NCI-H82 treated with DMSO at 0.1 percent for 48 hours (cell line): ENCODE results near the gene DPYSL3.
"Not testable (repeated sequence)": the region's sequence is repeated elsewhere in the genome, so short reads cannot be mapped to it uniquely, and the experiment has no call there.

Source experiments
- DNase-seq: peaks from one replicate; lab custom pipeline; 2025; ENCODE audit not compliant: unreplicated experiment; lab: John Stamatoyannopoulos, UW

The DPYSL3 gene

DNA sequence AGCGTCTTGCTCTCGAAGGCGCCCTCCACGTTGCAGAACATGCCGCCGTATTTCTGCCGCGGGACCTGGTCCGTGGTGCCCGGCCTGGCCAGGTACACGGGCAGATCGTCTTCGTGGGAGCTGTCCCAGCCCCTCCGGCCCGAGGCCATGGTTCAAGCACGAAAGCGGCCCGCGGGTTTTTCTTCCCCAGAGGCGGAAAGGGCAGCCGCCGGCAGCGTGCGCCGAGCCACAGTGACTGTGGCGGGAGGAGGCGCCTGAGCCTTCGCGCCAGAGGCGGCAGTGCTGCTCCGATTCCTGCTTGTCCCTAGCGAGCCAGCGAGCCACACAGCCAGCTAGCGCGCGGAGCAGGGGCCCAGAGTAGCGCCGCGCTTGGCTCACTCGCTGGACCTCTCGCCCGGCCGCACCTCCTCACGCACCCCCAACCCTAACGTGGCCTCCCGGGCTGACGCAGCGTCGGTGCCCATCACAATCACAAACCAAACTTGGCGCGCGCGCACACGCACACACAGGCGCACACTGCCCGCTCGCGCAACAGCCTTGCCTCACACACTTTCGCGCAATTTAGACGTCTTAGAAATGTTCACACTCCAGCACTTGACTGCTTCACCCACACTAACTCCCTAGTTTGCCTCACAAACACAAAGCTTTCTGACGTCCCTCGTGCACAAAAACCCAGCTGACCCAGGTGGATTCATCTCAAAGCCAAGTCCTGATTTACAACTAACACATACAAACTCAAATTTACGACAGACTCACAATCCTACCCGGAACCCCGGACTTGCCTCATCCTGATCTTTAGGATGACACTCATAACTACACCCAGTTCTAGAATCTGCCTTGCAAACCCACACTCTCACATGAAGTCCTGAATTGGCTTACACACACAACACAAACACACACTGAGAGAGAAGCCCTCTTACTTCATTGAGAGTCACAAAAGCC lies at the start of gene DPYSL3:
TSS of gene DPYSL3 (minus strand) at position 359 of the 942 bp plus-strand sequence. CDS start at position 149, 210 bp downstream.
- no peak for DNase-seq

DNA sequence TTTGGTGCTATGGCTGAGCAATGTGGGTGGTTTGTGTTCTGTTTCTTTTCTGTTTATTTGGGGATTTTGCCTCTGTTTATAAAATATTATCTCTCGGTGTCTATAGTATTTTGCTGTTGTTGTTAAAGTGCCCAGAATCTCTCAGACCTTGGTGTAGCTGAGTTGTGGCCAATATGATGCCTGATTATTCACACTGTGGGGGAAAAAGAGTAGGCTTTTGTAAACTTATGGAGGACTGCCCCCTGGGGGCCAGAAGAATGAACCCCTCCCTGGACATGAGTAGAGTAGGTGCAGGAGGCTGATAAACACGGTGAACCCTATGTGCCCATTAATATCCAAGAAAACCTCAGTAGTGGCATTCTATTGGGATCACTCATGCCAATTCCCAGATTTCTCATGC lies 49.0 kb upstream of the DPYSL3 start:
- peak; percentile 22 for DNase-seq

DNA sequence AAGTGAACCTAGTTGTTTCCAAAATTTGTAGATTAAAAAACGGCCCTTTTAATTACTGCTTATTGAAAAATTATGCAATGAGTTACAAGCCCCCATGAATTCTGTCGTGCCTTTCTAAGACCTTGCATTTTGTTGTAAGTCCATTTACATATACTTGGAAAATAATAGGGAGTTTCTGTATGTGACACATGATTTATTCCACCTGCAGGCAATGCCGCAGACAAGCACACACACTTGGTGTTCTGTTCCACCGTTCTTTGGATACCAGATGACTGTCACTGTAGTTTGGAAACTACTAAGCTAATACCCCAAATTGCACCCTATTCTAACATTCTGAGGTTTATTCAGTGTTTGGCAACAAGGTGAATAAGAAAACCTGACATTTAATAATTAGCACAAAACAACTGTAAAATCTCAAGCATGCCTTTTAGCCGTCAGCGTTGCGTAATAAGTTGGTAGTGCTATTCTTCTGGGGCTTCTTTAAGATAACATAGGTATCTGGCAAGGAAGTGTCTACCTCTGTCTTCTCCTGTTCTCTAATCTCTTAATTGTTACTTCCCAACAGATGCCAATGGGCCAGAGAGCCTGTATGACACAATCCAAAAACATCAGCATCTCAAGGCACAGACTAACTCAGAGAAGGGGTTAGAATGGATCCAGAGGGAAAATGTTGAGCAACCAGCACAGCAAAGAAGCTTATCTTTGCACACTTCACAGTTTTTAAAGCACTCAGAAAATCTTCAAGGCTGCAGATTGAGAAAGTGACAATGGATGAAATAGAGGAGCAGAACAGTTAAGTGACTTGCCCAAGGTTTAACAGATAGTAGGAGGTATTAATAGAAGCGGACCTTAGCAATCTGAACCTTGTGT lies 48.2 kb upstream of the DPYSL3 start:
- DNase-seq, result peak; percentile 18

DNA sequence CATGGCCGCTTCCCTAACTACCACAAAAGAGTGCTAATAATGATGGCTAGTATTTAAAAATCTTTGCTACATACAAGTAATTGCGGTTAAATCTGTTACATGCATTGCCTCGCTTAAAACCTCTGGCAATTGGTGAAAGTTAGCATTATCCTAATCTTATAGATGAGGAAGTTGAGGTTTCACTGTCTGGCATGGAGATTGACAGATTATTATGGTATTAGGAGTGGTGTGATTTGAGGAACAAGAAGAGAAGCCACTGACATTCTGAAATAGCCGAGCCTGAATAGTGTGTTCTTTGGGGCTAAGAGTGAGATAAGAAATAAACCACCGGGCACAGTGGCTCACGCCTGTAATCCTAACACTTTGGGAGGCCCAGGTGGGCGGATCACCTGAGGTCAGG lies 45.3 kb upstream of the DPYSL3 start:
- DNase-seq, result no peak

DNA sequence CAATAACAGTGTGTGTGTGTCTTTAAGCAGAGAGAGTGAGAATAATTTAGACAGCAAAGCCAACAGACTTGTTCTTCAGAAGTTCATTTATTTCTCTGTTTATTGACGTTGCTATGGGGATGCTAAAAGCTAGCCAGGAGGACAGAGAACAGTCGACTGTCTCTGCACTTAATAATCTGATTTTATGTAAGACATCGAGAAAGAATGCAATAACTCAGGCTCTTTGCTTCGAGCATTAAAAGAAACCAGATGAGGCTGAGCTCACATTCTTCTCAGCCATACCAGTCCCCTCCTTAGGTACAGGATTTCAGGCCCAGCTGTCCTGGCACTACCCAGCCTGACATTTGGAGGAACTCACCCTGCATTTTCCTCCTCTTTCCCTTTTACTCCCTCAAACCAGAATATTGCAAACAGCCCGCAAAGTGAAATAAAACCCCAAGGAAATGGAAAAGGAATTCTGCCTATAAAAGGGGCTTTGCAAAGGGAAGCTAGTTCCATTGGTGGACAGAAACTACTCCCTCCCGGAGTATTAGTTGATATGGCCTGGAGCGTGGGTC lies 44.5 kb upstream of the DPYSL3 start:
- no peak for DNase-seq

DNA sequence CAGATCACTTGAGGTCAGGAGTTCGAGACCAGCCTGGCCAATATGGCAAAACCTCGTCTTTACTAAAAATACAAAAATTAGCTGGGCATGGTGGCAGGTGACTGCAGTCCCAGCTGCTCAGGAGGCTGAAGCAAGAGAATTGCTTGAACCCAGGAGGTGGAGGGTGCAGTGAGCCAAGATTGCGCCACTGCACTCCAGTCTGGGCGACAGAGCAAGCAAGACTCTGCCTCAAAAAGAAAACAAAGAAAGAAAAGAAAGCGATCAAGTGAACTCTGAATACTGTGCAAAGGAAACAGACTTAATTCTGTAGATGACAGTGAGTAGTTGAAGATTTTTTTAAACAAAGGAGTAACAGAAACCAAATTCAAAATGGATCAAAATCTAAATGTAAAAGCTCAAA lies 43.9 kb upstream of the DPYSL3 start:
- DNase-seq, result not testable (repeated sequence)

DNA sequence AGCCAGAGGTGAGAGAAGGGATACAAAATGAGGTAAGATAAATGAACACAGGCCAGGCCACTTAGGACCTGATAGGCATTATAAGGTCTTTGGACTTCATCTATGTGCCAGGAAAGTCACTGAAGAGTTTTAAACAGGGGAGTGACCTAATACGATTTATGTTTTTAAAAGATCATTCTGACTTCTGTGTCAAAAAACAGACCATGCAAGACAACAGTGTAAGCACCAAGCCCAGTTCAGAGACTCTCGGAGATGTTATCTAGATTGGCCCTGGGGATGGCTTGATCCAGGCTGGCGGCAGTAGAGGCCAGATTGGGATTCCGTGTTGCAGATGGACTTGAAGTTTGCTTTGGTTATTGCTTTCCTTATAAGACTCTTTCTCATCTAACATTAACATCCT lies 43.0 kb upstream of the DPYSL3 start:
- DNase-seq, result no peak

DNA sequence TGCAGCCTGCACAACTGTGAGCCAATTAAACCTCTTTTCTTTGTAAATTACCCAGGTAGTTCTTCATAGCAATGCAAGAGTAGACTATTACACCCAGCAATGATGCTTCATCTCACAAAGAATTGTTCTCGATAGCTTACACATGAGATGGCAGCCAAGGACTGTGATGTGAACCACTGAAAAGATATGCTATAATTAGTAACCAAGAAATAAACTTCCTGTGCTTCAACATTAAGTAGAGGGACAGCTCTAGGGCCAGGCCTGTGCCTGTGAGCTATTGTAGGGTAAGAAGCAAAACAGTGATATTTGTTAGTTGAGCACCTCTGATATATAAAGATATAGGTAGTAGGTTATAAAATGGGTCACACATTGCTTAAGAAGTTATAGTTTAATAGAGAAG lies 41.8 kb upstream of the DPYSL3 start:
- DNase-seq, result no peak

DNA sequence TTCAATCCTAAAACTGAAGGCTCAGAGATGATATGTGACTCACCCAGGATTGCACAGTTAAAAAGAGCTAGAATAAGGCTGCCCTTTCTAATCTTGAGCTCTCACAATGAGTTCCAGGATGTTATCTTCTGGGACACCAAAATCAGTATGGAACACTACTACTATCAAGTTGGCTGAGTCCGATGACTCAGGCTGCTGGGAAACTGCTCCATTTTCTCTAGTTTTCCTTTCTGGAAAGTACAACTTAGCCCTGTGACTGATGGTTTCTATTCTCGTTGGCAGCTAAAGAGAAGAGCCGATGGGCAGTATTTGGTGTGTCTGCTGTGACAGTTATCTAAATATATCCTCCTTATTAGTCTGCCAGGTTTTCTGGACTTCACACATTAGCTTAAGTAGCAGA lies 37.9 kb upstream of the DPYSL3 start:
- DNase-seq, result no peak

DNA sequence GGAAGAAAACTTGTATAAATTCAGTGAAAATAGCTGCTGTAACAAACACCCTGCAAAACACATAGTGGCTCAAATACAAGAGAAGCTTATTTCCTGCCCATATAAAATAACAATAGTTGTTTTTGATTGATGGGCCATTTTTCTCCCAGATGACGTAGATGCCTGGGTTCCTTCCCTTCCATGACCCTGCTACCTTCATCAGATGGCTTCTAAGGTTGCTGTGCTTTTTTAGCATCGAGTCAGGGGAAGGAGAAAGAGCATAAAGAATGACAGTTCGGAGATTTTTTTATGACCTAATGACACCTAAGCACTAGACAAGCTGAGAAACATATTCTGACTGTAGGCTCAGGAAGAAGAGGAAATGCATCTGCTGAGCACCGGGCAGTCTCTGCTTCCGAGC lies 34.7 kb upstream of the DPYSL3 start:
- no peak for DNase-seq

DNA sequence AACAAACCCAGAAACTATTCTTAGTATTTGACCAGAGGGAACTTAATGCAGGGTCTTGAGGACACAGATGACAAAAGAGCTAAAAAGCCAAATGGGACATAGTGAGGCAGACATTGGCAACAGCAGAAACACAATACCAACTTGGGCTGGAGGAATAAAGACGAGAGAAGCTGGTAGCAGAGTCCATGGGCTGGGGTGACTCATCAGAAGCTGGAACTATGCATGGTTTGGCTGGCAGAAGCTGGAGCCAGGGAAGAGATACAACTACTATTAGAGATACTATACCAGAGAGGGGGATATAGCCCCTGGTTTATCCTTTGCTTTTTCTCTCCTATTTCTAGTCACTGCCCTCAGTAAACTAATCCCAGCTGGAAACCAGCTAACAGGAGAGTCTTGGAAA lies 29.2 kb upstream of the DPYSL3 start:
- DNase-seq, result no peak

DNA sequence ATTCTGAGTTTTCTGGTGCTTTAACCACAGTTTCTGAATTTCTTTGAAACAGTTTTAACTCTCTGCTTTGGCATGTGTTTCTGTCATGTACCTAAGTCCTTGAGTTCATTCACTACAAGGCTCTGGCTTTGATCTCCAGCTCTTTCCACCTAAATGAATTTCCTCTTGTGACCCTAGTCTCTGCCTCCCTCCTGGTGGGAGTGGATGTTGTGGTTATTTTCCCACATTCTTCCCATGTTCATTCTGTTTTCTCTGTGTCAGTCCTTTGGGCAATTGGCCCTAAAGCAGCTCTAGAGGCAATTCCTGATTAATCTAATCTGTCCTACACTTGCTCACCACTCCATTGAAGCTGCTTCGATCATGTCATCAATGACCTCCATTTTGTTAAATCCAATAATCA lies 28.4 kb upstream of the DPYSL3 start:
- no peak for DNase-seq

DNA sequence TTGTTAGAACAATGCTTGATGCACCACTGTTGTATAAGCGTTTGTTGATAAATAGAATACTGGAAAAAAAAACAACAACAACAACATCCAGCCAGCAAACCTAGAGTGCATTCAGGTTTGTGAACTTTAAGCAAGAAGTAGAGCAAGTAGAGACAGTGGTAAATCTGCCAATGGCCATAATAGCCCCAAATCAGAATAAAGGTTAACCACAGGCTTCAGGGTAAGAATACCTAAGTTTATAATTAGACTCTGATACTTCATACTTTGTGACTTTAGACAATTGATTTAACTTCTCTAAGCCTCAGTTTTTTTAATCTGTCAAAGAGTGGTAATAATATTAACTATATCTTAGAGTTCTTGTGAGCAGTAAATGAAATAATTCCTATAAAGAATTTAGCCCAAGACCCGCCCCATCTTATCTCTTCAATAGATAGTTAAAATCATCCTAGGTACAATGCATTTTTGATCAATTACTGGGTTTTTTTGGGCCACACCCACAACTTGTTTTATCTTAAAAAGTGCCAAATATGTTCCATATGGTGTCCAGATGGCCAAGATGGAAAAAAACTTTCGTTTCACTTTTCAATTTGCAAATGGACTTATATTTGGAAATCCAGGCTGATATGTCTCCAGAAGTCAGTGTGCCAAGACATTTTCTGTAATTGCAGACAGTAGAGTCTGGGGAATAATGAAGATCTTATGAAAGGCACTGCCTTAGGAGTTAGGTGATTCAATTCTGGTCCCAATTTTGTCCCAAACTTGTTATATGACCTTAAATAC lies 24.5 kb upstream of the DPYSL3 start:
- DNase-seq, result no peak

DNA sequence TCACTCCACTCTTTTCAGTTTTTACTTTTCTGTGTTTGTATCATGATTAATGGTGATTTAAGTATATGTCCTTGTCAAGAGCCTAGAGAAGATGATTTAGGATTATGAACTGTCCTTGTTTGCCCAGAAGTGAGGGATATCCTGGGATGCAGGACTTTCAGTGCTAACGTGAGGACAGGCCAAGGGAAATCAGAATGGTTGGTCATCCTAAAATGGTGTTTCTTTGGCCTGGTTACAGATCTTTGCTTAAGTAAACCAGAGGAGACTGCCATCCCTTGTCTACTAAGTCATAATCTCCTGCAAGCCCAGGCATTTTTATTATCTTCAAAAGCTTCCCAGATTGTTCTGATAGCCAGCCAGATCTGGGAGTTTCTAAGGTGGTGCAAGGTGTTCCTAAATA lies 22.3 kb upstream of the DPYSL3 start:
- no peak for DNase-seq

DNA sequence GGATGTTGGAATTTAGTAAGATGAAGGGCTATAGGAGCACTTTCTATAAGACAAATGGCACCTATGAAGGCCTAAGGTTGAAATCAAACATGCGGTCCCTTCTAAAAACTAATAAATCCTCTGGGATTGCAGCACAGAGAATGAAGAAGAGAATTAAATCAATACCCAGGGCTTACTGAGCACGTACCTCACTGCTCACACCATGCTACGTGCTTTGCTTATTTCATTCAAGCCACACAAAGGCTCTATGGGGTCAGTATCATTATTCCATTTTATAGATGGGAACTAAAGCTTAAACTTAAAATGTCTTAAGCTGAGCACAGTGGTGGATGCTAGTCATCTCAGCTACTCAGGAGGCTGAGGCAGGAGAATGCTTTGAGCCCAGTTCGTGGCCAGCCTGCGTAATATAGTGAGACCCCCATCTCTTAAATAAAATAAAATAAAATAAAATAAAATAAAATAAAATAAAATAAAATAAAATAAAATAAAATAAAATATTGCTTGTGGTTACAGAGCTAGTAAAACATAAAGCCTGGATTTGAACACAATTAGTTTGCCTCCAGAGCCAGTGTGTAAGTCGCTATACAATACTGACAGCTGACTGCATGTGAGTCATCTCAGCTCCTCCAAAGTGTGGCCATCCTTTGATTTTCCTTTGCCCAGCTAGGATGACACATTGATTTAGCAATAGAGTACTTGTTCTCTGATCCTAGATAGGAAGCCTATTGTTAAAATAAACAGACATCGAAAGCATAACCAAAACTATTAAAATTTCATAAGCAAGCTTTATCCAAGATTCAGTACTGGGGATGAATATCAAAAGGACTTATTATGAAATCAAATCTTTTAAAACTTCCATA lies 20.9 kb upstream of the DPYSL3 start:
- no peak for DNase-seq

DNA sequence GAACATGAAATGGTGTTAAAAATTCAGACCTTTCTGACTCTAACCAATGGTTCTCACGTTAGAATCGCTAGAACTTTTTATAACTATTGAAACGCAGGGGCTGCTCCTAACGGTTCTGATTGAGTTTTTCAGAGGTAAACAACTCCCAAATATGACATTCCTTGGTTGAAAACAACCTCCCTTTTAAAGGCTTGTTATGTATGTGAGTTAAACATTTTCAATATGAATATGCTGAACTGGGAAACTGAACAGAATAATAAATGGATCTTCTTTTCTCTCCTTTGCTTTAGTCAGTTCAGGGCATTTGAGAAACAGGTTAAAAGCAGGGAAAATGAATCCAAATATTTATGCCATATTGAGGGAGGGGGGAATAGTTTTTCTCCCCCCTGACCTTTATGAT lies 13.2 kb upstream of the DPYSL3 start:
- no peak for DNase-seq

DNA sequence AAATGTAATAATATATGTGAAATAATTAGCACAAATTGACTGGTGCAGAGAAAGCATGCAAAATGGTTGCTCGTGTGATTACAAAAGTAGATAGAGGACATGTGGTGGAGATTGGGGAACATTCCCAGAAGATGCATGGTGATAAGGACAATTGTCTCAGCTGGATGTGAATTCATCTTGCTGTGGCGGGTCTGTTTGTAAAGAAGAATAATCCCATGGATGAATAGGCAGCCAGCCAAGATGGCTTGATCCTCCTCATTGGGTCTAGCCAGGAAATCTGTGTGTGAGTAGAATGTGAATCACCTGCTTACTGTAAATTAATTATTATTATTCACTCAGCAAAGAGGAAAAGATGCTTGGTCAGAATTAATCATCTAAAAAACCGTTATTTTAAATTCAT lies 12.6 kb upstream of the DPYSL3 start:
- peak; percentile 16 for DNase-seq

DNA sequence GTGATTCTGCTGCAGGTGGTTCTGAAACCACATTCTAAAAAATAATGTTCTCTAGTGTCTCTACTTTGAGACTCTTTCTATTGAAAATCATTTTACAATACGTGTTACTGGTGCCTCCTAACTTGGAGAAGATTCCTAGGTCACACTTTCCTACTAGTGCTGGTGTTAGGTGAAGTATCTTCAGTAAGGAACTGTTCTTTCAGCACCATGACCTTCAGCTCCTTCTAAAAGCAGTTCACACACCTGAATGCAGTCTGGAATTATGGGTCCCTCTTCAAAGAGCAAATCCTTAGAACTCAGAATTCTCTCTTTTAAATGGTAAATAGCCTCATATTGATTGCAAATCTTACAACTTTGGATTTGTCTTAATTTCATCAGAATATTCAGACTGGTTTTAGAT lies 10.6 kb upstream of the DPYSL3 start:
- DNase-seq, result no peak

DNA sequence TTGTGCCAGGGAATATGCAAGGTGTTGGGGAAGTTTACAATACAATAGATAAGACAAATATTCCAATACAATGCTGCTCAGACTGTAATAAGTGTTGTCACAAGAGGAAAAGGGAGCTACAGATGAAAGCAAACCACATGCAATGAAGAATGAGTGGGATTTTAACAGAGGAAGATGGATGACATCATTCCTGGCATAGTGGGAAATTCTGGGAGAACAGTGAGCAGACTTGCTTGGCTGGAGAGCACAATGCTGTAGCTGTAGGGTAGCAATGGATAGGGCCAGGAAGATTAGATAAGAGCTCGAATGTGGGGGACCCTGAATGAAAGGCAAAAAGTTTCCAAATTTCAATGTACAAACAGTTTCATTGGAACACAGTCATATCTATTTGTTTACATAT lies 9.5 kb upstream of the DPYSL3 start:
- DNase-seq, result no peak

DNA sequence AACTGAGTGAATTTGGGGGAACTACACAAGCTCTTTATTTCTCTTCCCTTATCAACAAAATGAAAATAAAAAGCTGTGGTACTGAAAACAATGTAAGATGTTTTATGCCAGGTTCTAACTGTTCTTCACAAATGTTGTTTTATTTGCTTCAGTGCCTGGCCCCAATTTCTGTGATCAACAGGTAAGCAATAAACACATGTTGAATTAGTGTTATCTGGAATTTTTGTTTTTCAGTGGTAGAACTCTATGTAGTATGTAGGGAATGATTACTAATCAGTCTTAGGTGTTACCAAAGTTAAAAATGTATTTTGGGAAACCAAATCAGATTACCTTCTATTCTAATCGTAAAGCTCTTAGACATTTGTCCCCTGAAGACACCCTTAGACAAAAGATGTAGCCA lies 7.5 kb upstream of the DPYSL3 start:
- no peak for DNase-seq
